Fibroblast of lung (primary cell): ENCODE data around the gene PTX4. TPM values are rescaled to one million over a fixed set of nuclear protein-coding genes. Genes with fewer than 3 reads are reported as not detected.
"Not testable (repeated sequence)": the region's sequence is repeated elsewhere in the genome, so short reads cannot be mapped to it uniquely, and the experiment has no call there.

ENCODE experiments used
- DNase-seq, 2 donors: peaks; one replicate each; pipeline versions ENCODE4 v3.0.0 to v3.0.0-alpha.2; 2010; ENCODE audit warnings: low read depth in 2 of 2
- H2AFZ ChIP-seq: 2 replicates; pipeline ENCODE4 v1.5.1; 2012; ENCODE audit warnings: low read length, control low read depth, inconsistent platforms
- H3K27ac ChIP-seq: 2 replicates; pipeline ENCODE4 v1.5.1; 2011; ENCODE audit warnings: low read length, control low read depth; ENCODE audit not compliant: insufficient read depth
- H3K27me3 ChIP-seq: 2 replicates; pipeline ENCODE4 v1.5.1; 2011; ENCODE audit warnings: mild to moderate bottlenecking, low read length; ENCODE audit not compliant: control insufficient read depth, insufficient read depth
- H3K36me3 ChIP-seq: 2 replicates; pipeline ENCODE4 v1.5.1; 2011; ENCODE audit warnings: low read length; ENCODE audit not compliant: control insufficient read depth, insufficient read depth
- H3K4me1 ChIP-seq: 2 replicates; pipeline ENCODE4 v1.5.1; 2011; ENCODE audit warnings: low read length; ENCODE audit not compliant: control insufficient read depth, insufficient read depth; ENCODE audit errors: extremely low read depth
- H3K4me2 ChIP-seq: 2 replicates; pipeline ENCODE4 v1.5.1; 2011; ENCODE audit warnings: low read length, control low read depth; ENCODE audit not compliant: insufficient read depth; ENCODE audit errors: extremely low read depth
- H3K4me3 ChIP-seq, 4 experiments: fragments of 200-600 bp in 1 of 4; sonication (generic) in 1 of 4; replicated peaks in 1 of 4; 2 replicates each; pipeline ENCODE4 v1.5.1; 2011 to 2016; ENCODE audit warnings: low read length in 4 of 4, low read depth in 3 of 4, mild to moderate bottlenecking in 3 of 4, control low read depth in 2 of 4, inconsistent platforms in 1 of 4, mixed read lengths in 1 of 4; ENCODE audit not compliant: insufficient read depth in 1 of 4; ENCODE audit errors: control extremely low read depth in 1 of 4
- H3K79me2 ChIP-seq: 2 replicates; pipeline ENCODE4 v1.5.1; 2012; ENCODE audit warnings: mild to moderate bottlenecking, low read length, inconsistent platforms; ENCODE audit not compliant: control insufficient read depth, insufficient read depth
- H3K9ac ChIP-seq: 2 replicates; pipeline ENCODE4 v1.5.1; 2011; ENCODE audit warnings: mild to moderate bottlenecking, low read length, control low read depth; ENCODE audit not compliant: insufficient read depth
- H3K9me3 ChIP-seq: 2 replicates; pipeline ENCODE4 v1.5.1; 2012; ENCODE audit warnings: low read depth, low read length; ENCODE audit not compliant: control insufficient read depth, insufficient read depth
- H4K20me1 ChIP-seq: 2 replicates; pipeline ENCODE4 v1.5.1; 2011; ENCODE audit warnings: low read length; ENCODE audit not compliant: control insufficient read depth, insufficient read depth; ENCODE audit errors: extremely low read depth
- EZH2 ChIP-seq: IDR thresholded peaks from 2 replicates; pipeline ENCODE4 v1.5.1; 2012; ENCODE audit warnings: low read length, control low read depth, mild to moderate bottlenecking; ENCODE audit errors: missing control alignments
- polyA plus RNA-seq, 2 donors: library from polyadenylated mRNA; depleted of rRNA in 1 of 2; stranded (reverse) in 1 of 2; unstranded in 1 of 2; fragments of >200 nt; gene quantifications; 2 replicates each; pipeline ENCODE4 v1.2.1, GENCODE V29; 2011 to 2012; ENCODE audit warnings: missing spikeins in 1 of 2
- total RNA-seq: library from RNA; depleted of rRNA; stranded (reverse); fragments of >200 nt; gene quantifications from 2 replicates; pipeline ENCODE4 v1.2.1, GENCODE V29; 2014
- TF ChIP-seq, protein P1 (sequence below), 2 donors: IDR thresholded peaks in 1 of 2; conservative IDR thresholded peaks in 1 of 2; 1 replicate in 1 of 2; 2 replicates in 1 of 2; pipeline ENCODE4 v1.5.1; 2011 to 2012; ENCODE audit warnings: low read length in 2 of 2, control low read depth in 1 of 2, inconsistent platforms in 1 of 2, low read depth in 1 of 2, mild to moderate bottlenecking in 1 of 2

The PTX4 gene
- total and polyA plus RNA-seq, 2 donors (not counting 1 experiment from before 2014, with no cell fraction given): not detected

GRCh38 chr16:1469693-1470201, 19.0 kb downstream of the PTX4 start:
- no peak for TF ChIP-seq EZH2
- TF ChIP-seq, protein P1, sequence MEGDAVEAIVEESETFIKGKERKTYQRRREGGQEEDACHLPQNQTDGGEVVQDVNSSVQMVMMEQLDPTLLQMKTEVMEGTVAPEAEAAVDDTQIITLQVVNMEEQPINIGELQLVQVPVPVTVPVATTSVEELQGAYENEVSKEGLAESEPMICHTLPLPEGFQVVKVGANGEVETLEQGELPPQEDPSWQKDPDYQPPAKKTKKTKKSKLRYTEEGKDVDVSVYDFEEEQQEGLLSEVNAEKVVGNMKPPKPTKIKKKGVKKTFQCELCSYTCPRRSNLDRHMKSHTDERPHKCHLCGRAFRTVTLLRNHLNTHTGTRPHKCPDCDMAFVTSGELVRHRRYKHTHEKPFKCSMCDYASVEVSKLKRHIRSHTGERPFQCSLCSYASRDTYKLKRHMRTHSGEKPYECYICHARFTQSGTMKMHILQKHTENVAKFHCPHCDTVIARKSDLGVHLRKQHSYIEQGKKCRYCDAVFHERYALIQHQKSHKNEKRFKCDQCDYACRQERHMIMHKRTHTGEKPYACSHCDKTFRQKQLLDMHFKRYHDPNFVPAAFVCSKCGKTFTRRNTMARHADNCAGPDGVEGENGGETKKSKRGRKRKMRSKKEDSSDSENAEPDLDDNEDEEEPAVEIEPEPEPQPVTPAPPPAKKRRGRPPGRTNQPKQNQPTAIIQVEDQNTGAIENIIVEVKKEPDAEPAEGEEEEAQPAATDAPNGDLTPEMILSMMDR (conservative IDR thresholded peaks at IDR 0.05 in 1 of 2, IDR thresholded peaks at IDR 0.05 in 1 of 2; ENCODE audit: low read depth in 1 of 2, low read length in 2 of 2): no peak
- Histone ChIP-seq H3K36me3 (no peaks in the 10 kb centered on the region), H3K9me3 (no peaks in the 10 kb centered on the region), H4K20me1 (no peaks in the 10 kb centered on the region), H3K27ac (no peak overlapping the region), H3K9ac (no peak overlapping the region), H3K4me3 (no peak overlapping the region), H3K4me1 (peaks cover 3% of the 10 kb centered on the region), H3K4me2 (no peak overlapping the region), H3K79me2 (peaks cover 40% of the 10 kb centered on the region), H3K27me3 (no peaks in the 10 kb centered on the region), H2AFZ (no peak overlapping the region)
- no peak for DNase-seq

DNA sequence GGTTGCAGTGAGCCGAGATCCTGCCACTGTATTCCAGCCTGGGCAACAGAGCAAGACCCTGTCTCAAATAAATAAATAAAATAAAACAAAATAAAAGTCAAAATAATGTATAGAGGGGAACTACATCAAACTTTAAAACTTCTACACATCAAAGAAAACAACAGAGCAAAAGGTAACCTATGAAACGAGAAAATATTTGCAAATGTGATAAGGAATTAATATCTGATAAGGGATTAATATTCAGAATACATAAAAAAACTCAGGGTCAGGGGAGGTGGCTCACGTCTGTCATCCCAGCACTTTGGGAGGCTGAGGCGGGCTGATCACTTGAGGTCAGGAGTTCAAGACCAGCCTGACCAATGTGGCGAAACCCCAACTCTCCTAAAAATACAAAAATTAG, 19.6 kb downstream of the PTX4 start:
- not testable (repeated sequence) for H3K27me3 ChIP-seq, H3K9me3 ChIP-seq, H4K20me1 ChIP-seq

GRCh38 chr16:1468426-1468810, 20.3 kb downstream of the PTX4 start:
- peaks cover 29% of the 10 kb centered on the region for H3K79me2 ChIP-seq
- no peak overlapping the region for H3K4me2 ChIP-seq
- no peak overlapping the region for H3K27ac ChIP-seq
- H2AFZ ChIP-seq: no peak overlapping the region
- H3K36me3 ChIP-seq: no peaks in the 10 kb centered on the region
- H3K27me3 ChIP-seq: no peaks in the 10 kb centered on the region
- no peaks in the 10 kb centered on the region for H3K4me1 ChIP-seq
- no peak overlapping the region for H3K4me3 ChIP-seq
- H3K9me3 ChIP-seq: no peaks in the 10 kb centered on the region
- no peak overlapping the region for H3K9ac ChIP-seq
- TF ChIP-seq, protein P1 (conservative IDR thresholded peaks at IDR 0.05 in 1 of 2, IDR thresholded peaks at IDR 0.05 in 1 of 2; ENCODE audit: low read depth in 1 of 2, low read length in 2 of 2): no peak
- no peak for TF ChIP-seq EZH2
- no peaks in the 10 kb centered on the region for H4K20me1 ChIP-seq
- DNase-seq: no peak

More for the DNA sequence above, 19.6 kb downstream of the PTX4 start:
- H3K79me2 ChIP-seq: peaks cover 35% of the 10 kb centered on the region
- not testable (repeated sequence) for H3K9ac ChIP-seq, DNase-seq, H3K4me1 ChIP-seq, H2AFZ ChIP-seq, H3K4me2 ChIP-seq, H3K27ac ChIP-seq, H3K36me3 ChIP-seq, H3K4me3 ChIP-seq
